ENCODE data around the gene EFEMP2. TPM values are rescaled to one million over a fixed set of nuclear protein-coding genes. Genes with fewer than 3 reads are reported as not detected.

The EFEMP2 gene
- total RNA-seq, 1 experiment from 2014 or later = 23.7 TPM

DNA sequence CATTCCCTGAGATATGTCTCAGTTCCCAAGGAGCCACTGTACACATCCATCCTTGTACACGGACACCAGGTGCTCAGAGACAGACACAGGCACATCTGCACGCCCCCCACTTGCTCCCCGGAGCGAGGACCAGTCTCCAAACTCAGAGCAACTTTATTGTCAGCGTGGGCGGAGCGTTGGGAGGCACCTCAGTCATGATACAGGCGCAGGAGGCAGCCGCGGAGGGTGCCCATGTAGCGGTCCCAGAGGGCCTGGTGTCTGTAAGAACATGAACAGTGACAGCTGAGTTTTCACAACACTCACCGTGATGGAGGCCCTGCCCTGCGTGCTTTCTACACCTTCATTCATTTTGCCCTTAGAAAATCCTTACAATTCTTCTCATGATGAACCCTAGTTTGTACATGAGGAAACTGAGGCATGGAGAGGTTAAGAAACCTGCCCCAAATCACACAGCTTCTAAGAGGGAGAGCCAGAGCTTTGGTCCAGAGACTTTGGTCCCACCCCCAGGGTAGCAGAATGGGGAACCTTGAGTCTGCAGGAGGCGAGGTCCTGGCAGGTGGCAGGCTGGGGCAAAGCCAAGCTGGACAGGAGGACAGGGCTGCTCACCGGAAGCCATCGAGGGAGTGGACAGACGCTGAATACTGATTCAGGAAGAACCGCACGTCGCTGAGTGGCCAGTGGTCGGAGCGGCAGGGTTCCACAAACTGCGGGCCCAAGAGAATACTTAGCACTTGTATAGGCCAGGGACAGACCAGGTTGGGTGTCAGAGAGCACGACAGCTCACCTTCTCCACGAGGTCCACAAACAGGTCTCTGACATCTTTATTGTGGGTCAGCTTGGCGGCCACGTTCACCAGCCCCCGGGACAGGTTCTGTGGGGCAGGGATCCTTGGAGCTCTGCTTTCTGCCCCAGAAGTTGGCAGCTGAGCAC, 11.5 kb upstream of the EFEMP2 start:
- intact Hi-C loops (cut with micrococcal nuclease; ENCODE audit: unreplicated experiment) = no loop called here
- Histone ChIP-seq H3K36me3 (ENCODE audit: control insufficient read depth, insufficient read depth, low read length) (peaks cover 4% of the 10 kb centered on the region; the same call in 1 of the 2 replicates), H3K27ac (ENCODE audit: low read length) (no peak overlapping the region), H3K4me1 (ENCODE audit: control insufficient read depth, insufficient read depth, low read length) (peaks cover 27% of the 10 kb centered on the region), H3K9me3 (ENCODE audit: control insufficient read depth, insufficient read depth, low read depth, low read length) (no peaks in the 10 kb centered on the region), H3K27me3 (ENCODE audit: control insufficient read depth, insufficient read depth, low read length) (no peaks in the 10 kb centered on the region), H3K4me3 (ENCODE audit: low read depth in 2 of 2, low read length in 2 of 2) (no peak overlapping the region)
- POLR2A ChIA-PET = interaction anchor here (0.5 to 1.1 kb wide), 3 partner anchors 9 to 79 kb away, joined by 3 to 9 read pairs (median 5); partner anchors contain the start of gene MUS81
- no peak for TF ChIP-seq TCF7L2 (IDR thresholded peaks at IDR 0.05; ENCODE audit: low read depth, low read length)
- no peak for TF ChIP-seq SIN3A (IDR thresholded peaks at IDR 0.05; ENCODE audit: borderline replicate concordance, insufficient read depth, low read depth, low read length)
- TF ChIP-seq, protein P1, sequence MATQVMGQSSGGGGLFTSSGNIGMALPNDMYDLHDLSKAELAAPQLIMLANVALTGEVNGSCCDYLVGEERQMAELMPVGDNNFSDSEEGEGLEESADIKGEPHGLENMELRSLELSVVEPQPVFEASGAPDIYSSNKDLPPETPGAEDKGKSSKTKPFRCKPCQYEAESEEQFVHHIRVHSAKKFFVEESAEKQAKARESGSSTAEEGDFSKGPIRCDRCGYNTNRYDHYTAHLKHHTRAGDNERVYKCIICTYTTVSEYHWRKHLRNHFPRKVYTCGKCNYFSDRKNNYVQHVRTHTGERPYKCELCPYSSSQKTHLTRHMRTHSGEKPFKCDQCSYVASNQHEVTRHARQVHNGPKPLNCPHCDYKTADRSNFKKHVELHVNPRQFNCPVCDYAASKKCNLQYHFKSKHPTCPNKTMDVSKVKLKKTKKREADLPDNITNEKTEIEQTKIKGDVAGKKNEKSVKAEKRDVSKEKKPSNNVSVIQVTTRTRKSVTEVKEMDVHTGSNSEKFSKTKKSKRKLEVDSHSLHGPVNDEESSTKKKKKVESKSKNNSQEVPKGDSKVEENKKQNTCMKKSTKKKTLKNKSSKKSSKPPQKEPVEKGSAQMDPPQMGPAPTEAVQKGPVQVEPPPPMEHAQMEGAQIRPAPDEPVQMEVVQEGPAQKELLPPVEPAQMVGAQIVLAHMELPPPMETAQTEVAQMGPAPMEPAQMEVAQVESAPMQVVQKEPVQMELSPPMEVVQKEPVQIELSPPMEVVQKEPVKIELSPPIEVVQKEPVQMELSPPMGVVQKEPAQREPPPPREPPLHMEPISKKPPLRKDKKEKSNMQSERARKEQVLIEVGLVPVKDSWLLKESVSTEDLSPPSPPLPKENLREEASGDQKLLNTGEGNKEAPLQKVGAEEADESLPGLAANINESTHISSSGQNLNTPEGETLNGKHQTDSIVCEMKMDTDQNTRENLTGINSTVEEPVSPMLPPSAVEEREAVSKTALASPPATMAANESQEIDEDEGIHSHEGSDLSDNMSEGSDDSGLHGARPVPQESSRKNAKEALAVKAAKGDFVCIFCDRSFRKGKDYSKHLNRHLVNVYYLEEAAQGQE (IDR thresholded peaks at IDR 0.05; ENCODE audit: insufficient read depth in 1 of 2, low read depth in 2 of 2, low read length in 1 of 2) = no peak
- TF ChIP-seq, protein P2, sequence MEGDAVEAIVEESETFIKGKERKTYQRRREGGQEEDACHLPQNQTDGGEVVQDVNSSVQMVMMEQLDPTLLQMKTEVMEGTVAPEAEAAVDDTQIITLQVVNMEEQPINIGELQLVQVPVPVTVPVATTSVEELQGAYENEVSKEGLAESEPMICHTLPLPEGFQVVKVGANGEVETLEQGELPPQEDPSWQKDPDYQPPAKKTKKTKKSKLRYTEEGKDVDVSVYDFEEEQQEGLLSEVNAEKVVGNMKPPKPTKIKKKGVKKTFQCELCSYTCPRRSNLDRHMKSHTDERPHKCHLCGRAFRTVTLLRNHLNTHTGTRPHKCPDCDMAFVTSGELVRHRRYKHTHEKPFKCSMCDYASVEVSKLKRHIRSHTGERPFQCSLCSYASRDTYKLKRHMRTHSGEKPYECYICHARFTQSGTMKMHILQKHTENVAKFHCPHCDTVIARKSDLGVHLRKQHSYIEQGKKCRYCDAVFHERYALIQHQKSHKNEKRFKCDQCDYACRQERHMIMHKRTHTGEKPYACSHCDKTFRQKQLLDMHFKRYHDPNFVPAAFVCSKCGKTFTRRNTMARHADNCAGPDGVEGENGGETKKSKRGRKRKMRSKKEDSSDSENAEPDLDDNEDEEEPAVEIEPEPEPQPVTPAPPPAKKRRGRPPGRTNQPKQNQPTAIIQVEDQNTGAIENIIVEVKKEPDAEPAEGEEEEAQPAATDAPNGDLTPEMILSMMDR (IDR thresholded peaks at IDR 0.05) = no peak
- no peak for TF ChIP-seq POLR2AphosphoS5 (IDR thresholded peaks at IDR 0.05; ENCODE audit: low read depth, low read length)
- in situ Hi-C loops (cut with HindIII; ENCODE audit: low pct_unique_long_range_greater_than_20kb, low sequenced_read_pairs) = no loop called here
- no TSS peak for BruUV-seq (replicated peaks)
- CTCF ChIA-PET = interaction anchor here (0.5 to 2.1 kb wide), 14 partner anchors 10 to 172 kb away, joined by 3 to 14 read pairs (median 5); partner anchors contain the start of genes KAT5 and MUS81
- no peak for DNase-seq (ENCODE audit: low read depth, low spot score)
- ATAC-seq = no peak

GRCh38 chr11:65883058-65883761, 10.6 kb upstream of the EFEMP2 start:
- Histone ChIP-seq H3K36me3 (ENCODE audit: control insufficient read depth, insufficient read depth, low read length) (peaks cover 4% of the 10 kb centered on the region; the same call in 1 of the 2 replicates), H3K9me3 (ENCODE audit: control insufficient read depth, insufficient read depth, low read depth, low read length) (no peaks in the 10 kb centered on the region), H3K4me3 (ENCODE audit: low read depth in 2 of 2, low read length in 2 of 2) (no peak overlapping the region), H3K27me3 (ENCODE audit: control insufficient read depth, insufficient read depth, low read length) (no peaks in the 10 kb centered on the region), H3K4me1 (ENCODE audit: control insufficient read depth, insufficient read depth, low read length) (peaks cover 23% of the 10 kb centered on the region), H3K27ac (ENCODE audit: low read length) (no peak overlapping the region)
- in situ Hi-C loops (cut with HindIII; ENCODE audit: low pct_unique_long_range_greater_than_20kb, low sequenced_read_pairs) (no loop called here), intact Hi-C loops (cut with micrococcal nuclease; ENCODE audit: unreplicated experiment) (no loop called here)
- DNase-seq (ENCODE audit: low read depth, low spot score) (no peak), ATAC-seq (no peak)
- ChIA-PET POLR2A (no interaction called here), CTCF (interaction anchor here (1.9 to 2.1 kb wide), 2 partner anchors 13 to 139 kb away, joined by 5 read pairs; no protein-coding TSS in a partner anchor)
- BruUV-seq (replicated peaks) = no TSS peak
- TF ChIP-seq SIN3A (IDR thresholded peaks at IDR 0.05; ENCODE audit: borderline replicate concordance, insufficient read depth, low read depth, low read length) (no peak), TCF7L2 (IDR thresholded peaks at IDR 0.05; ENCODE audit: low read depth, low read length) (no peak), POLR2AphosphoS5 (IDR thresholded peaks at IDR 0.05; ENCODE audit: low read depth, low read length) (no peak)
- TF ChIP-seq, protein P2 (IDR thresholded peaks at IDR 0.05) = no peak
- TF ChIP-seq, protein P1 (IDR thresholded peaks at IDR 0.05; ENCODE audit: insufficient read depth in 1 of 2, low read depth in 2 of 2, low read length in 1 of 2) = no peak

Measured in Panc1 (cell line).